Measurements from ENCODE around the gene PDZD2.

GRCh38 chr5:31703757-31704156 is 64.8 kb downstream of the PDZD2 start:
- TF ChIP-seq EZH2phosphoT487 (IDR thresholded peaks at IDR 0.05) (no peak), CTCF (IDR thresholded peaks at IDR 0.05) (no peak), EZH2 (IDR thresholded peaks at IDR 0.05) (no peak)

Measured in neural progenitor cell (in vitro differentiated cells).